Liver (tissue), 3 donors: ENCODE data around the gene CSF2RB.

Experiments used
- CTCF ChIP-seq: fragments of 150-350 bp; IDR thresholded peaks from 2 replicates; pipeline ENCODE4 v1.5.1; 2017; ENCODE audit warnings: improper control_type of control experiment, low read depth, low read length; ENCODE audit not compliant: missing input control
- EGR1 ChIP-seq, 2 donors: IDR thresholded peaks; 2 replicates each; pipeline ENCODE4 v1.6.1; 2016 to 2018; ENCODE audit warnings: antibody characterized with exemption in 2 of 2, low read depth in 2 of 2
- FOXA1 ChIP-seq: IDR thresholded peaks from 2 replicates; pipeline ENCODE4 v1.6.1; 2016; ENCODE audit warnings: antibody characterized with exemption
- FOXA2 ChIP-seq: IDR thresholded peaks from 2 replicates; pipeline ENCODE4 v1.6.1; 2016; ENCODE audit warnings: antibody characterized with exemption
- GABPA ChIP-seq, 2 donors: IDR thresholded peaks in 1 of 2; conservative IDR thresholded peaks in 1 of 2; 2 replicates each; pipeline ENCODE4 v1.6.1; 2016; ENCODE audit warnings: antibody characterized with exemption in 2 of 2, mild to moderate bottlenecking in 1 of 2, moderate library complexity in 1 of 2
- JUND ChIP-seq, 2 donors: IDR thresholded peaks; 2 replicates each; pipeline ENCODE4 v1.6.1; 2016; ENCODE audit warnings: antibody characterized with exemption in 2 of 2
- MAX ChIP-seq: IDR thresholded peaks from 2 replicates; pipeline ENCODE4 v1.6.1; 2016; ENCODE audit warnings: antibody characterized with exemption
- RAD21 ChIP-seq, 2 donors: IDR thresholded peaks; 2 replicates each; pipeline ENCODE4 v1.6.1; 2016; ENCODE audit warnings: antibody characterized with exemption in 2 of 2, mild to moderate bottlenecking in 2 of 2
- SP1 ChIP-seq: IDR thresholded peaks from 2 replicates; pipeline ENCODE4 v1.6.1; 2018; ENCODE audit warnings: antibody characterized with exemption, mild to moderate bottlenecking
- TAF1 ChIP-seq: conservative IDR thresholded peaks from 2 replicates; pipeline ENCODE4 v1.6.1; 2016; ENCODE audit warnings: antibody characterized with exemption, mild to moderate bottlenecking
- YY1 ChIP-seq: IDR thresholded peaks from 2 replicates; pipeline ENCODE4 v1.6.1; 2016; ENCODE audit warnings: antibody characterized with exemption, mild to moderate bottlenecking
- TF ChIP-seq, protein P1 (sequence below): IDR thresholded peaks from 2 replicates; pipeline ENCODE4 v1.6.1; 2016; ENCODE audit warnings: antibody characterized with exemption, mild to moderate bottlenecking
- TF ChIP-seq, protein P2 (sequence below): IDR thresholded peaks from 2 replicates; pipeline ENCODE4 v1.6.1; 2016; ENCODE audit warnings: antibody characterized with exemption
- donor health status: healthy.
- donor health status: healthy.

- no peak for TF ChIP-seq MAX
- TF ChIP-seq CTCF = no peak
- TF ChIP-seq EGR1 (IDR thresholded peaks at IDR 0.05; ENCODE audit: low read depth in 2 of 2) = no peak
- TF ChIP-seq RAD21 (IDR thresholded peaks at IDR 0.05) = no peak
- no peak for TF ChIP-seq FOXA1
- TF ChIP-seq SP1 = no peak
- no peak for TF ChIP-seq JUND (IDR thresholded peaks at IDR 0.05)
- TF ChIP-seq, protein P1, sequence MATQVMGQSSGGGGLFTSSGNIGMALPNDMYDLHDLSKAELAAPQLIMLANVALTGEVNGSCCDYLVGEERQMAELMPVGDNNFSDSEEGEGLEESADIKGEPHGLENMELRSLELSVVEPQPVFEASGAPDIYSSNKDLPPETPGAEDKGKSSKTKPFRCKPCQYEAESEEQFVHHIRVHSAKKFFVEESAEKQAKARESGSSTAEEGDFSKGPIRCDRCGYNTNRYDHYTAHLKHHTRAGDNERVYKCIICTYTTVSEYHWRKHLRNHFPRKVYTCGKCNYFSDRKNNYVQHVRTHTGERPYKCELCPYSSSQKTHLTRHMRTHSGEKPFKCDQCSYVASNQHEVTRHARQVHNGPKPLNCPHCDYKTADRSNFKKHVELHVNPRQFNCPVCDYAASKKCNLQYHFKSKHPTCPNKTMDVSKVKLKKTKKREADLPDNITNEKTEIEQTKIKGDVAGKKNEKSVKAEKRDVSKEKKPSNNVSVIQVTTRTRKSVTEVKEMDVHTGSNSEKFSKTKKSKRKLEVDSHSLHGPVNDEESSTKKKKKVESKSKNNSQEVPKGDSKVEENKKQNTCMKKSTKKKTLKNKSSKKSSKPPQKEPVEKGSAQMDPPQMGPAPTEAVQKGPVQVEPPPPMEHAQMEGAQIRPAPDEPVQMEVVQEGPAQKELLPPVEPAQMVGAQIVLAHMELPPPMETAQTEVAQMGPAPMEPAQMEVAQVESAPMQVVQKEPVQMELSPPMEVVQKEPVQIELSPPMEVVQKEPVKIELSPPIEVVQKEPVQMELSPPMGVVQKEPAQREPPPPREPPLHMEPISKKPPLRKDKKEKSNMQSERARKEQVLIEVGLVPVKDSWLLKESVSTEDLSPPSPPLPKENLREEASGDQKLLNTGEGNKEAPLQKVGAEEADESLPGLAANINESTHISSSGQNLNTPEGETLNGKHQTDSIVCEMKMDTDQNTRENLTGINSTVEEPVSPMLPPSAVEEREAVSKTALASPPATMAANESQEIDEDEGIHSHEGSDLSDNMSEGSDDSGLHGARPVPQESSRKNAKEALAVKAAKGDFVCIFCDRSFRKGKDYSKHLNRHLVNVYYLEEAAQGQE = no peak
- no peak for TF ChIP-seq YY1
- TF ChIP-seq, protein P2, sequence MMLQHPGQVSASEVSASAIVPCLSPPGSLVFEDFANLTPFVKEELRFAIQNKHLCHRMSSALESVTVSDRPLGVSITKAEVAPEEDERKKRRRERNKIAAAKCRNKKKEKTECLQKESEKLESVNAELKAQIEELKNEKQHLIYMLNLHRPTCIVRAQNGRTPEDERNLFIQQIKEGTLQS = no peak
- TF ChIP-seq GABPA (IDR thresholded peaks at IDR 0.05 in 1 of 2, conservative IDR thresholded peaks at IDR 0.05 in 1 of 2) = no peak
- TF ChIP-seq TAF1 = no peak
- no peak for TF ChIP-seq FOXA2
These were observed 15.8 kb upstream of the CSF2RB start for GRCh38 chr22:36897611-36898010.
